ENCODE data around the gene TACR2.

The TACR2 gene

GRCh38 chr10:69416695-69417094, at the start of gene TACR2:
Gene TACR2 (minus strand): TSS chr10:69416918. CDS start chr10:69416323, 595 bp downstream.
- DNase-seq (ENCODE audit: extremely low read depth, low read depth) = no peak
- TF ChIP-seq, protein P1, sequence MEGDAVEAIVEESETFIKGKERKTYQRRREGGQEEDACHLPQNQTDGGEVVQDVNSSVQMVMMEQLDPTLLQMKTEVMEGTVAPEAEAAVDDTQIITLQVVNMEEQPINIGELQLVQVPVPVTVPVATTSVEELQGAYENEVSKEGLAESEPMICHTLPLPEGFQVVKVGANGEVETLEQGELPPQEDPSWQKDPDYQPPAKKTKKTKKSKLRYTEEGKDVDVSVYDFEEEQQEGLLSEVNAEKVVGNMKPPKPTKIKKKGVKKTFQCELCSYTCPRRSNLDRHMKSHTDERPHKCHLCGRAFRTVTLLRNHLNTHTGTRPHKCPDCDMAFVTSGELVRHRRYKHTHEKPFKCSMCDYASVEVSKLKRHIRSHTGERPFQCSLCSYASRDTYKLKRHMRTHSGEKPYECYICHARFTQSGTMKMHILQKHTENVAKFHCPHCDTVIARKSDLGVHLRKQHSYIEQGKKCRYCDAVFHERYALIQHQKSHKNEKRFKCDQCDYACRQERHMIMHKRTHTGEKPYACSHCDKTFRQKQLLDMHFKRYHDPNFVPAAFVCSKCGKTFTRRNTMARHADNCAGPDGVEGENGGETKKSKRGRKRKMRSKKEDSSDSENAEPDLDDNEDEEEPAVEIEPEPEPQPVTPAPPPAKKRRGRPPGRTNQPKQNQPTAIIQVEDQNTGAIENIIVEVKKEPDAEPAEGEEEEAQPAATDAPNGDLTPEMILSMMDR (IDR thresholded peaks at IDR 0.05; ENCODE audit: low read depth, low read length) = no peak

GRCh38 chr10:69466158-69466490, 49.4 kb upstream of the TACR2 start:
- TF ChIP-seq, protein P1 (IDR thresholded peaks at IDR 0.05; ENCODE audit: low read depth, low read length) = no peak
- no peak for DNase-seq (ENCODE audit: extremely low read depth, low read depth)

- DNase-seq (ENCODE audit: extremely low read depth, low read depth) = no peak
- TF ChIP-seq, protein P1 (IDR thresholded peaks at IDR 0.05; ENCODE audit: low read depth, low read length) = no peak
Measured at GRCh38 chr10:69465457-69466157, 48.9 kb upstream of the TACR2 start.

GRCh38 chr10:69464801-69465401, 48.2 kb upstream of the TACR2 start:
- DNase-seq (ENCODE audit: extremely low read depth, low read depth) = no peak
- TF ChIP-seq, protein P1 (IDR thresholded peaks at IDR 0.05; ENCODE audit: low read depth, low read length) = no peak

- DNase-seq (ENCODE audit: extremely low read depth, low read depth) = no peak
- TF ChIP-seq, protein P1 (IDR thresholded peaks at IDR 0.05; ENCODE audit: low read depth, low read length) = no peak
Measured at GRCh38 chr10:69464401-69464800, 47.7 kb upstream of the TACR2 start.

- TF ChIP-seq, protein P1 (IDR thresholded peaks at IDR 0.05; ENCODE audit: low read depth, low read length) = no peak
- no peak for DNase-seq (ENCODE audit: extremely low read depth, low read depth)
Measured at GRCh38 chr10:69463886-69464285, 47.2 kb upstream of the TACR2 start.

DNA sequence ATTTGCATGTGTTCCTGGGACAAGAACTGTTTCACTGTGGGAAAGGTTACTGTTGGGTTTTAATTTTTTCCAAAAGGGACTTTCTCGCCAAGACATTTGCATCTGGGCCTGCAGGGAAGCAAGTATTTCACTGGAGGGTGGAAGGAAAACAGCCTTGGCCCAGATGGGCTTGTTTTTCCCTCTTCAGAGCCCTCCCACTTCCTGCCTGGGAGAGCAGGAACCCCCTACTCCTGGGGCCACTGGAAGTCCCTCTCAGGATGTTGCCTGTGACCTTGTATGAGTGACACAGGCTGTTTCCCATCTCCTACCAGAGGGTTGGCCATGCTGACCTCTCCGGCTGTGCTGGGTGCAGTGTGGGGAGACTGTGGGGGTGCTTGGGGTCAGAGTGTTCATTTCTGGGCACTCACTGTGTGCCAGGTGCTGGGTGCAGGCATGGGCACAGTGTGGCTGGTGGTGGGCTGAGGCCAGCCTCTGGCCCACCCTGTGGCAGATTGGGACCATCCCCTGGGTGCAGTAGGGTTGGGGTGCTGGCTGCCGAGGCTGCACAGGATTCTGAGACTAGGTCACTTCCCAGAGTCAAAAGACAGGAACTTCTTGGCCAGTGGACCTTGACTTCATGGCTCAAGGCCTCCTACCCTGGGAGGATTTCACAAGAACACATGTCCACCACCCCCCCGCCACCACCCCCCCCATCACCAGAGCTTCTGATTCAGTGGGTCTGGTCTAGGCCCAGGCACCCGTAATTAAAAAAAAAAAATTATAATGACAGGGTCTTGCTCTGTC, 44.7 kb upstream of the TACR2 start:
- DNase-seq (ENCODE audit: extremely low read depth, low read depth) = no peak
- TF ChIP-seq, protein P1 (IDR thresholded peaks at IDR 0.05; ENCODE audit: low read depth, low read length) = no peak

All from AG09319 (cell line).